Stimulated activated CD4-positive, alpha-beta T cell treated with anti-CD3 and anti-CD28 coated beads, Interleukin-2, amount 100 ng/mL, for 48 hours (primary cell): ENCODE measurements around the gene DDX39B.
A peak's percentile ranks its signal among the peaks of the same experiment; 100 is the strongest.
"Not testable (repeated sequence)": the region's sequence is repeated elsewhere in the genome, so short reads cannot be mapped to it uniquely, and the experiment has no call there.

Experiments
- DNase-seq, 2 donors: peaks; one replicate each; pipeline ENCODE4 v3.0.0-alpha.2; 2020

Gene DDX39B

DNA sequence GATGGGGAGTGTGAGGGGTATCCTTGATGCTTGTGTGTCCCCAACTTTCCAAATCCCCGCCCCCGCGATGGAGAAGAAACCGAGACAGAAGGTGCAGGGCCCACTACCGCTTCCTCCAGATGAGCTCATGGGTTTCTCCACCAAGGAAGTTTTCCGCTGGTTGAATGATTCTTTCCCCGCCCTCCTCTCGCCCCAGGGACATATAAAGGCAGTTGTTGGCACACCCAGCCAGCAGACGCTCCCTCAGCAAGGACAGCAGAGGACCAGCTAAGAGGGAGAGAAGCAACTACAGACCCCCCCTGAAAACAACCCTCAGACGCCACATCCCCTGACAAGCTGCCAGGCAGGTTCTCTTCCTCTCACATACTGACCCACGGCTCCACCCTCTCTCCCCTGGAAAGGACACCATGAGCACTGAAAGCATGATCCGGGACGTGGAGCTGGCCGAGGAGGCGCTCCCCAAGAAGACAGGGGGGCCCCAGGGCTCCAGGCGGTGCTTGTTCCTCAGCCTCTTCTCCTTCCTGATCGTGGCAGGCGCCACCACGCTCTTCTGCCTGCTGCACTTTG, 33.6 kb upstream of the DDX39B start, which contains the start of gene TNF:
Gene TNF, plus strand, starts transcription at position 231 of the 567 bp plus-strand sequence. Its CDS starts 177 bp downstream, at position 408.
- peak; percentile 79 to 80 for DNase-seq

DNA sequence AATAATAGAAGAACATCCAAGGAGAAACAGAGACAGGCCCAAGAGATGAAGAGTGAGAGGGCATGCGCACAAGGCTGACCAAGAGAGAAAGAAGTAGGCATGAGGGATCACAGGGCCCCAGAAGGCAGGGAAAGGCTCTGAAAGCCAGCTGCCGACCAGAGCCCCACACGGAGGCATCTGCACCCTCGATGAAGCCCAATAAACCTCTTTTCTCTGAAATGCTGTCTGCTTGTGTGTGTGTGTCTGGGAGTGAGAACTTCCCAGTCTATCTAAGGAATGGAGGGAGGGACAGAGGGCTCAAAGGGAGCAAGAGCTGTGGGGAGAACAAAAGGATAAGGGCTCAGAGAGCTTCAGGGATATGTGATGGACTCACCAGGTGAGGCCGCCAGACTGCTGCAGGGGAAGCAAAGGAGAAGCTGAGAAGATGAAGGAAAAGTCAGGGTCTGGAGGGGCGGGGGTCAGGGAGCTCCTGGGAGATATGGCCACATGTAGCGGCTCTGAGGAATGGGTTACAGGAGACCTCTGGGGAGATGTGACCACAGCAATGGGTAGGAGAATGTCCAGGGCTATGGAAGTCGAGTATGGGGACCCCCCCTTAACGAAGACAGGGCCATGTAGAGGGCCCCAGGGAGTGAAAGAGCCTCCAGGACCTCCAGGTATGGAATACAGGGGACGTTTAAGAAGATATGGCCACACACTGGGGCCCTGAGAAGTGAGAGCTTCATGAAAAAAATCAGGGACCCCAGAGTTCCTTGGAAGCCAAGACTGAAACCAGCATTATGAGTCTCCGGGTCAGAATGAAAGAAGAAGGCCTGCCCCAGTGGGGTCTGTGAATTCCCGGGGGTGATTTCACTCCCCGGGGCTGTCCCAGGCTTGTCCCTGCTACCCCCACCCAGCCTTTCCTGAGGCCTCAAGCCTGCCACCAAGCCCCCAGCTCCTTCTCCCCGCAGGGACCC, 32.6 kb upstream of the DDX39B start:
- DNase-seq, result no peak

GRCh38 chr6:31573239-31574105, 31.7 kb upstream of the DDX39B start:
- no peak for DNase-seq

GRCh38 chr6:31572041-31572911, 30.5 kb upstream of the DDX39B start, which contains the start of gene LTA:
TSS of gene LTA (plus strand) at chr6:31572289. CDS start at chr6:31572743, 454 bp downstream.
- peak in 1 of 2 donors; percentile 75 for DNase-seq

GRCh38 chr6:31569861-31570536, 28.2 kb upstream of the DDX39B start:
- DNase-seq, result no peak

GRCh38 chr6:31568537-31568961, 26.7 kb upstream of the DDX39B start:
- no peak for DNase-seq

GRCh38 chr6:31567531-31568370, 25.9 kb upstream of the DDX39B start:
- no peak for DNase-seq

GRCh38 chr6:31560697-31561058, 18.9 kb upstream of the DDX39B start:
- DNase-seq, result no peak

- no peak for DNase-seq
Measured at GRCh38 chr6:31559958-31560696, 18.3 kb upstream of the DDX39B start.

DNA sequence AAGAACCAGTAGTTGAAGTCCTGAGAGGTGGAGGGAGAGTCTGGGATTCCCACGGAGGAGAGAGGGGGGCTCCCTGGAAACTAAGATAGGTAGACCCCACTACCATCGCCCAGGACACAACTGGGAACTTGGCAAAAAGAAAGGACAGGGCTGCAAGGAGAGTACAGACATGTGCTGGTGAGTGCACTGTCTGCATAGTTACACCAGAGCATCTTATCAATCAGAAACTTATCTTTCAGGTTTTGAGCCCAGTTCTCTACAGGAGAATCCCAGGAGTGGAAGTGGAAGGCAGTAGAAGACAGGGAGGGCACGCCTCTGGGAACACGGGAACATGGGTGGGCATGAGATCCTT, 17.8 kb upstream of the DDX39B start:
- DNase-seq, result no peak

DNA sequence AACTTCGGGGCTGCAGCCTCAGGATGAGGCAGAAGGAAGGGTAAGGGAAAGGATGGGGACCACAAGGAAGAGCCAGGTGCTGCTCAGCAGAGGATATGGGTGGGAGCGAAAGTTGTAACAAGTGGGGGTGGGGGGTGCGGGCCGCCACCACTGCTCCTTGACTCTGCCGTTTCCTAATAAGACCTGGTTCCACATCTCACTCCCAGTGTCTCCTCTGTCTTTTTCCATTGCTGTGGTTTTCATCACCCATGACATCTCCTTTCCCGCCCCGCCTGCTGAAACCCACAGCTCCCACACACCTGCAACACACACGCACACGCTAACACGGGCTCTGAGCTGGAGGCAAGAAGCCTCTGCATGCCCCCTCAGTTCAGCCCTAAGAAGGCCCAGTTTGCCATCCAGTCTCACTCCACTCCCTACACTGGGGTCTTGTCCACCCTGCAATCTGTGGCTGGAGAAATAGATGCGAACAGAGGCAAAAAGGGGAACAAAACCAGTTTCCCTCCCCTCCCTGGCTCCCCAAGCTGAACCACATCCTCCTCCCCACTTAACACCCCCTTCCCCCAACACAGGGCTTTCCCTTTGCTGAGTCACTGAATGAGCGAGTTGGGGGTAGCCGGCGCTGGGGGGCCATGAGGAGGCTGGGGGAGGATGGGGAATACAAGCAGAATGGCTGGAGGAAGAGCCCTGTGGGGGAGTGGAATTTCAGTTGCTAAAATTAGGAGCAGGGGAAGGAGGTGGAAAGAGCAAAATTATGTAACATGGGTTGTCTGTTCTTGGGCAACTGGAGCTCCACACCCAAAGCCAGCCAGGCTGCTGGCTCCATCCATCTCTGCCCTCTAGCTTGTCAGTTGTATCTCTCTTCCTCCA, 17.1 kb upstream of the DDX39B start:
- DNase-seq, result peak in 1 of 2 donors; percentile 57

DNA sequence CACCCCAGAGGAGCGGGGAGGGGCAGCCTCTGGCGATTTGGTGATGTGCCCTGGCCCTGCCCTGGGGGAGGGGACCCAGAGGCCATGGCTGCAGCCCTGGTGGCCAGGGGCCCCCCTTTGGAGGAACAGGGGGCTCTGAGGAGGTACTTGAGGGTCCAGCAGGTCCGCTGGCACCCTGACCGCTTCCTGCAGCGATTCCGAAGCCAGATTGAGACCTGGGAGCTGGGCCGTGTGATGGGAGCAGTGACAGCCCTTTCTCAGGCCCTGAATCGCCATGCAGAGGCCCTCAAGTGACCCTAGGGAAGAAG, 16.5 kb upstream of the DDX39B start:
- no peak for DNase-seq

- no peak for DNase-seq
Measured at GRCh38 chr6:31557443-31558317, 15.9 kb upstream of the DDX39B start.

- DNase-seq, result no peak
Measured at GRCh38 chr6:31556307-31556706, 14.5 kb upstream of the DDX39B start.

- not testable (repeated sequence) for DNase-seq
Measured at GRCh38 chr6:31551371-31551770, 9.6 kb upstream of the DDX39B start.

DNA sequence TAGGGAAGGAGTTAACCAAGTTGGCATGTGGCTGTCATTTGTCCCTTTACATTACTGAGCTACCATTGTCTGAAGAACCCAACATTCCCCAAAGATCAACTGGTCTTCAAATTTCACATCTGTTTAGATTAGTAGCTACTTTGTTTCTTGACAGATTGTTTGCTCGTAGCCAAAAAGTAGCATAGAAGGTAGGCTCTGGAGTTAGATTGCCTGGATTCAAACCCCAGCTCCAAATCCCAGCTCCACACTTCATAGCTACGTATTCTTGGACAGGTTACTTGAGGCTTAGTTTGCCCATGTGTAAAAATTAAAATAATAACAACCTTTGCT, 6.7 kb upstream of the DDX39B start:
- no peak for DNase-seq

- no peak for DNase-seq
Measured at GRCh38 chr6:31547727-31548543, 6.1 kb upstream of the DDX39B start.
